ENCODE measurements around the gene KDR.

- TF ChIP-seq SIN3A (IDR thresholded peaks at IDR 0.05; ENCODE audit: low read depth) (no peak), EZH2 (IDR thresholded peaks at IDR 0.05) (no peak), POLR2A (IDR thresholded peaks at IDR 0.05; ENCODE audit: borderline replicate concordance, extremely low read depth, insufficient read depth, insufficient read length) (no peak), ZFX (IDR thresholded peaks at IDR 0.05) (no peak), CTCF (IDR thresholded peaks at IDR 0.05 in 2 of 3, conservative IDR thresholded peaks at IDR 0.05 in 1 of 3; ENCODE audit: borderline replicate concordance in 1 of 3, insufficient read depth in 1 of 3, low read depth in 2 of 3, low read length in 2 of 3) (no peak), MAX (IDR thresholded peaks at IDR 0.05) (no peak), YY1 (IDR thresholded peaks at IDR 0.05; ENCODE audit: extremely low read depth, insufficient replicate concordance, low read depth, low read length) (no peak)
Observed at GRCh38 chr4:55107054-55107453, 18.3 kb downstream of the KDR start.

All from HCT116 (cell line).